Nucleus accumbens (tissue), 56 donors: Measurements from ENCODE around the gene TLE6.
A peak's percentile ranks its signal among the peaks of the same experiment; 100 is the strongest.
"Not testable (repeated sequence)": the region's sequence is repeated elsewhere in the genome, so short reads cannot be mapped to it uniquely, and the experiment has no call there.

Experiments
- DNase-seq, 56 donors: peaks; one replicate each; lab custom pipeline; 2025; lab: John Stamatoyannopoulos, UW

TLE6 gene

GRCh38 chr19:2973229-2973628, 4.1 kb upstream of the TLE6 start:
- no peak for DNase-seq

GRCh38 chr19:2974342-2975041, 2.9 kb upstream of the TLE6 start:
- no peak for DNase-seq

GRCh38 chr19:2976609-2977000, 759 bp upstream of the TLE6 start:
- no peak for DNase-seq

- no peak for DNase-seq
Observed at GRCh38 chr19:2977746-2978138, 378 bp downstream of the TLE6 start.

- DNase-seq, result no peak
Observed at GRCh38 chr19:2978166-2978767, 903 bp downstream of the TLE6 start.

GRCh38 chr19:2978772-2979171, 1.4 kb downstream of the TLE6 start:
- no peak for DNase-seq

GRCh38 chr19:2981898-2982297, 4.5 kb downstream of the TLE6 start:
- DNase-seq, result no peak

GRCh38 chr19:2982561-2982960, 5.2 kb downstream of the TLE6 start:
- no peak for DNase-seq

- DNase-seq, result peak in 49 of 56 donors; percentile 5 to 81 (median 36)
Observed at GRCh38 chr19:2982983-2983350, 5.6 kb downstream of the TLE6 start.

GRCh38 chr19:2983351-2984214, 6.2 kb downstream of the TLE6 start:
- DNase-seq, result peak in 42 of 56 donors; percentile 1 to 66 (median 22)

- DNase-seq, result peak in 1 of 56 donors; percentile 30
Observed at GRCh38 chr19:2984215-2984528, 6.8 kb downstream of the TLE6 start.

GRCh38 chr19:2986951-2987524, 9.7 kb downstream of the TLE6 start:
- peak in 3 of 56 donors; percentile 5 to 19 (median 9) for DNase-seq

GRCh38 chr19:2987797-2988196, 10.4 kb downstream of the TLE6 start:
- DNase-seq, result no peak

- no peak for DNase-seq
Observed at GRCh38 chr19:2988568-2988967, 11.2 kb downstream of the TLE6 start.

- DNase-seq, result no peak
Observed at GRCh38 chr19:2989236-2989946, 12.0 kb downstream of the TLE6 start.

GRCh38 chr19:2992333-2992732, 15.0 kb downstream of the TLE6 start:
- DNase-seq, result not testable (repeated sequence)

- DNase-seq, result no peak
Observed at GRCh38 chr19:2992958-2993357, 15.6 kb downstream of the TLE6 start.

GRCh38 chr19:2993579-2993978, 16.2 kb downstream of the TLE6 start:
- no peak for DNase-seq

GRCh38 chr19:2994588-2995131, 17.3 kb downstream of the TLE6 start:
- DNase-seq, result no peak

- DNase-seq, result no peak
Observed at GRCh38 chr19:2997720-2998119, 20.4 kb downstream of the TLE6 start.
